SKM-1 (cell line): Measurements from ENCODE around the gene GHR.

Experiments used
- DNase-seq: peaks from one replicate; lab custom pipeline; 2025; ENCODE audit not compliant: unreplicated experiment; lab: John Stamatoyannopoulos, UW

Gene GHR

GRCh38 chr5:42515504-42515903 lies 92.3 kb downstream of the GHR start:
- no peak for DNase-seq

DNA sequence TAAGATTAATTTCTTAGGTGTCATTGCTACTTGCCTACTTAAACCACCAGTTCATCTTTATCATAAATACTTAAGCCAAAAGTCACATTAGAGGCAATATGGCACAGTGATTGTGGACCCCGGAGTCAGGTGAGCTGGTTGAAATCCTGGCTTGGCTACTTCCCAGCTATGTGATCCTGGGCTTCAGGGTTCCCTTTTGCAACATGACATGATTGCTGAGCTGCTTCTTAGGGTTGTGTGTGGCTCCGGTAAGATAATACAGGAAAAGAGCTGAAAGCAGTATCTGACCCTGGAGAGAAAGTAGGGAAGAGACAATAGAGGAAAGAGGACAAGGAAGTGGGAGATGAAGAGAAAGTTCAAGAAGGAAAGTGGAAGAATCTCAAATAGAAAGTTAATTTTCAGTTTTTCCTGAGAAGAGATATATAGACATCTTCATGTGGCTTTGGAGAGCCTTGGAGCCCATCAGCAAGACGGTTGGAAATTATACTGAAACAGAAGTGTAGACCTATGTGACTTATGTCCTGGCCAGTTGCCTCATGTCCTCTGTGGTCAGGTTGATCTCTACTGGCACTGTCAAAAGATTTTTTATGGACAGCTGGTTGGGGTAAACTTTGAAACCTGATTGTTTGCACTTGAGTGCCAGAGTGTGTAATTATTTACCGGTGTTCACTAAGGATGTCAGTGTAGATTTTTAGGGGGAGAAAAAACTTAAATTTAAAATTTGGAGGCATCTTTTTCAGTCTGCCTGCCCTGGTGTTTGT lies 93.2 kb downstream of the GHR start:
- no peak for DNase-seq

DNA sequence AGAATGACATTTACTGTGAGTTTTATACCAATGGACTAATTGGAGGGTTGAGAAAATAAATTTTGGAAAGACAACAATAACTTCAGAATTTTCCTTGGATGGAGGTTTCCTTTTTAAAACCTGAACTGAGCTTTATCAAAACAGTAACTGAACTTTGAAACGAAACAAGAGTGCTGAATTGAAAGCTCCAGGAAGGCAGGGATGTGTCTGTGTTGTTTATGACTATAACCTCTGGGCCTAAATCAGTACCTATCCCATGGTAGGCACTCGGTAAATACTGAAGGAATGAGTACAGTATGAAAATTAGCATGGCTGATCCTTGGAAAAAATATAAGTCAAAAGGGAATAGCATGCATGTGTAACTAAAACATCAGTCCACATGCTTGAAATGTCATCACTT lies 93.9 kb downstream of the GHR start:
- no peak for DNase-seq

DNA sequence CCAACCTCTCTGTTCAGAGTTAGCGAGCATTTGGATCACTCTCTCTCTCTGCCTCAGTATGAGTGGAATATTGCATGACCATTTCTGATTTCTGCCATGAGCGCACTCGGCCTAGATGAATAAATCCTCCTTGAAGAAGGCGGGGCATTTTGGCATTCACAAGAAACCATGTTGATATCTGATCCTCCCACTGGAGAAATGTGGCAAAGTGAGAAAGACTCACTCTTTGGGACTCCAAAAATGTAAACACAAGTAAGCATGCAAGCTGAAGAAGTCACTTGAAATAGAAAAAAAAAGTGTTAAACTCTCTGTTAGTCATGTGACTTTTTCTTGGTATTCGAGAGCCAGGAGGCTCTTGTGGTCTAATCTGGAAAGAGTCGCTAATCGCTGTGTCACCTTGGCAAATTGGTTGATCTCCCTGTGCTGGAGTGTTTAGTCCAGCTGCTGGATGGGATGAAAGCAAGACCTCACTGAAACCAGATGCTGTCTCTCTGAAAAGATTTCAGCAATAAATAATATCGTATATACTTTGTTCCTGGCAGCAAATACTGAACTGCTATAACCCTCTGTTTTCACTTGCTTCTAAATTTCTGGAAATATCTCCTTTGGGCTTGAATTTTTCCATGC lies 95.5 kb downstream of the GHR start:
- no peak for DNase-seq

- no peak for DNase-seq
Measured at GRCh38 chr5:42520203-42520602, 97.0 kb downstream of the GHR start.

- DNase-seq, result no peak
Measured at GRCh38 chr5:42520957-42521356, 97.7 kb downstream of the GHR start.

- DNase-seq, result no peak
Measured at GRCh38 chr5:42521406-42521805, 98.2 kb downstream of the GHR start.

GRCh38 chr5:42522783-42523182 lies 99.5 kb downstream of the GHR start:
- no peak for DNase-seq

DNA sequence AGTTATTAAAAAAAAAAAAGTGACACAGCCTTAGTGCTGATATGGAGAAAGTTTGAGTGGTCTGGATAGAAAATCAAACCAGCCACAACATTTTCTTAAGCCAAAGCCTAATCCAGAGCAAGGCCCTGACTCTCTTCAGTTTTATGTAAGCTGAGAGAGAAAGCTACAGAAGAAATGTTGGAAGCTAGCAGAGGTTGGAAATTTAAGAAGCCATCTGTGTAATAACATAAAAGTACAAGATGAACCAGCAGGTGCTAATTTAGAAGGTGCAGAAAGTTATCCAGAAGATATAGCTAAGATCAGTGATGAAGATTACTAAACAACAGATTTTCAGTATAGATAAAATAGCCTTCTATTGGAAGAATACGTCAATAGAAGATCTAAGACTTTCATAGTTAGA lies 102.9 kb downstream of the GHR start:
- DNase-seq, result no peak

DNA sequence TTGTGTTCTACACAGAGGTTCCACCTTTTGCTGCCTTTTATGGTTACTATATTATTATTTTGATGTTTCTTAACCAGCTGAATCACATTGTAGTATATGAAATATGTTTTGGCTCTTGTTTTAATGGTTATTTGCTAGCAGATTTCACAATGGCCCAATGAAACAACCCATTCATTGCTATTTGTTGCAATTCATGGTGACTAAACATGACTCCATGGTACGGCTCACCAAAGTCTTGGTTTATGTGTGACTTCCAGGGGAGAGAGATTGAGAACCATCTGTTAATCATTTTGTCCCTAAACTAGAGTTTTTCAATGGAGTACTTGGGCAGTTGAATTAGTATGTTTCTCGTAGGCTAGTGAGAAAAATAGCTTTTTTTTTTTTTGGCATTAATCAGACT lies 108.4 kb downstream of the GHR start:
- DNase-seq, result no peak

DNA sequence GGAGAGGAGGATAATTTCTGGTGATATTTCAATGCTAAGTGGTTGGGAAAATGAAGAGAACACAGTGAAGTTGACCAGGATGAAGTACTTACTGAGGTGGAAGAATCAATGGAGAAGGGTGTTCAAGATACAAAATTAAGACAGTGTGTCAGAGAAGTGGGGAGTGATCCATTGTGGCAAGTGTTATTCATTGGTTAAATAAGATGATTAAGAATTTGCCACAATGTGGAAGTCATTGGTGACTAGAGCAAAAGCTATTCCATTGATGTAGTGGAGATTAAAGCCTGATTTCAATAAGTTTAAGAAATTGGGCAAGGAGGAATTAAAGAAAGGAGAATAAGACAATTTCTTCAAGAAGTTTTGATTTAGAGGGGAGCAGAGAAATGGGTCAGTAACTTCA lies 118.9 kb downstream of the GHR start:
- DNase-seq, result no peak

DNA sequence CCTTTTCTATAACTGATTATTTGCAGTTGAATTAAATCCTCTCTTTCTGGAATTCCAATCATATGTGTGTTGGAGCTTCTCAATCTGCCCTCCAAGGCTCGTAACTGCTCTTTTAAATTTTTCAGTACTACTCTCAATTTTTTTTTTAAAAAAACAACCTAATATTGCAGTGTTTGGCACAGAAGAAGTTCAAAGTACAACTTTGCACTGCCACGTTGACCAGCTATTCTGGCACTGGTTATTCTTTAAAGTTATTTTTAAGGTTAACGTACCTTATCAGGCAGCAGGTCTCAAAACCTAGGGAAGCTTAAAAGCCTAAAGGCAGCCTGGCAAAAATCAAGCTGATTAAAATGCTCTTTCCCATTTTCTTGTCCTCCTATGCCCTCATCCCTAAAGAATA lies 120.5 kb downstream of the GHR start:
- no peak for DNase-seq

GRCh38 chr5:42545038-42545437 lies 121.8 kb downstream of the GHR start:
- DNase-seq, result no peak

GRCh38 chr5:42547141-42547540 lies 123.9 kb downstream of the GHR start:
- DNase-seq, result no peak

- no peak for DNase-seq
Measured at GRCh38 chr5:42547894-42548293, 124.7 kb downstream of the GHR start.

- no peak for DNase-seq
Measured at GRCh38 chr5:42552597-42552996, 129.4 kb downstream of the GHR start.

- DNase-seq, result no peak
Measured at GRCh38 chr5:42553461-42553860, 130.2 kb downstream of the GHR start.

GRCh38 chr5:42555010-42555409 lies 131.8 kb downstream of the GHR start:
- no peak for DNase-seq

DNA sequence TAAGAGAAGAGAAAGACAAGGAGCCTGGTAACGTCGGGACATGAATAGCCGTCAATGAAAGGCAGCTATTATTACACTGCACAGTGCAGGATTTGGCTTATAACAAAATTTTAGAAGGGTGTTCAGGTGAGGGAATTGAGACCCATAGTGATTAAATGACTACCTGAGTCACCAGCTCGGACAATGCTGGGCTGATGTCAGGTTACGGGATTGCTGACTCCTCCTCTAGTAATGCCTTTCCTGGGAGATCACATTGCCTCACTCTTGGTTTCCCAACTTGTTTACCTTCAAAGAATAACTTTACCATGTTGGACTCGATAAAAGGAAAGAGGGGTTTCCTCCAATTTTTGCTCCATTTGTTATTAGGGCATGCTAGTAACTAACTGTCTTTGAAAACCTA lies 132.6 kb downstream of the GHR start:
- DNase-seq, result no peak

GRCh38 chr5:42557689-42558088 lies 134.4 kb downstream of the GHR start:
- no peak for DNase-seq

DNA sequence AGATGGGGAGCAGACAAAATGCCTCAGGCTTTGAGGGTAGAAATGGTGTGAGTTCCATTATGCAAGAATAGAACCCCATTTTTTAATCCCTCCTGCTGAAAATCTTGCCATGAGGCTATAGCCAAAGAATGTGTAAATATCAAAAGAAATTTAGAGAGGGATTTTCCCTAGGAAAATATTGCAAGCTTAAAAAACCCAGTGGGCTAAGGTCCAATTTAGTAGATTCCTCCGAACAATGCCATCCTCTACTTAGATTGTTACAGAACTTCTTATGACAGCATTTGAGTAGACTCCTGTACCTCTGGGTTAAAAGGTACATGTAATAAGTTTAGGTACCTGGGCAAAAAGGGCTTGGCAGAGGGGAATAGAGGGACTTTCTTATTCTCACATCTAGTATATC lies 138.4 kb downstream of the GHR start:
- no peak for DNase-seq

DNA sequence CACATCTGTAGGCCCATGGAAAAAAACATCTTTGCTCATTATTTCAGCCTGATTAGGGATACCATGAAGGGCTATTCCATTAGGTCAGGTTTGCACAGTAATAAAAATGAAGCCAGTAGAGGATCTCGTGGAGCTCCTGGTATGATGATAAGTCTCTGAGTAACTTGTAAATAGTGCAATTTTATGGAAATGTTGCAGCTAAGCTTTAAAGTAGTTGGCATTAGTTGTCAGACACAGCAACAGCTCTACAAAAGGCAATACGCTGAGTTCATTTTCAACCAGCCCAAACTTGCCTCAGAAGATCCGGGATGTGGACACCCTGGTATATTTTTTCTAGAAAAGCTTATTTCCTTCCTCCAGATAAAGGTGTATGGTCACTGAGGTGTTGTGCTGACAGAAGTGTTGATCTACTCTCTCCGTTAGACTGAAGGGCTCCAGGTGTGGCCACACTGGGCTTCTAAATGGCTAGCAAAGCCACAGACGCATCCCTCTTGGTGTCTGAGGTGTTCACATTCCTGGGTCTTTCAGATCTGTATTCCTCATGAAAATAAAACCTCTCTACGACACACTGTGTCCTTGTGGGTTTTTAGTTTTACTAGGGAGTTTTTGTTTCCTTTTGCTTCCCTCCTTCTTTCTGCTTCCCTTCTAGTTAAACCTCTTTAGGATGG lies 141.6 kb downstream of the GHR start:
- DNase-seq, result no peak
